ENCODE measurements around the gene DAPK2.

DNA sequence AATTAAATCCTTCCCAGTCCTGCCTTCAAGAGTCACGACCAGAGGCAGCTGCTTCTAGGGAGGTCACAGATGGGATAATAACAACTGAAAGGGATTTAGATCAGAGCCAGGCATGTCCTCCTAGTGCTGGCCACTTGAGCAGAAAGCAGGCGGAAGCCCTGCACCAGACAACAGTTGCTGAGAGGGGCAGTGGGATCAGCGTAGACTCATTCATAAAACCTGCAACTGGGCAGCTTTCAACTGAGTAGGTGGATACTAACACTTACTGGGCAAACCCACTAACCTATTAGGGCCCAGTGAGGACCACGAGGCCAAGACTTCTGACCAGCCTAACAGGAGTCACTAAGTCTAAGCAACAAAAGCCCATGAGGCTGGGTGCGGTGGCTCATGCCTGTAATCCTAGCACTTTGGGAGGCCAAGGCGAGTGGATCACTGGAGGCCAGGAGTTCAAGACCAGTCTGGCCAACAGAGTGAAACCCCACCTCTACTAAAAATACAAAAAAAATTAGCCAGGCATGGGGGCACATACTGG, 67.0 kb downstream of the DAPK2 start:
- TF ChIP-seq, protein P1, sequence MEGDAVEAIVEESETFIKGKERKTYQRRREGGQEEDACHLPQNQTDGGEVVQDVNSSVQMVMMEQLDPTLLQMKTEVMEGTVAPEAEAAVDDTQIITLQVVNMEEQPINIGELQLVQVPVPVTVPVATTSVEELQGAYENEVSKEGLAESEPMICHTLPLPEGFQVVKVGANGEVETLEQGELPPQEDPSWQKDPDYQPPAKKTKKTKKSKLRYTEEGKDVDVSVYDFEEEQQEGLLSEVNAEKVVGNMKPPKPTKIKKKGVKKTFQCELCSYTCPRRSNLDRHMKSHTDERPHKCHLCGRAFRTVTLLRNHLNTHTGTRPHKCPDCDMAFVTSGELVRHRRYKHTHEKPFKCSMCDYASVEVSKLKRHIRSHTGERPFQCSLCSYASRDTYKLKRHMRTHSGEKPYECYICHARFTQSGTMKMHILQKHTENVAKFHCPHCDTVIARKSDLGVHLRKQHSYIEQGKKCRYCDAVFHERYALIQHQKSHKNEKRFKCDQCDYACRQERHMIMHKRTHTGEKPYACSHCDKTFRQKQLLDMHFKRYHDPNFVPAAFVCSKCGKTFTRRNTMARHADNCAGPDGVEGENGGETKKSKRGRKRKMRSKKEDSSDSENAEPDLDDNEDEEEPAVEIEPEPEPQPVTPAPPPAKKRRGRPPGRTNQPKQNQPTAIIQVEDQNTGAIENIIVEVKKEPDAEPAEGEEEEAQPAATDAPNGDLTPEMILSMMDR (IDR thresholded peaks at IDR 0.05; ENCODE audit: borderline replicate concordance, extremely low read depth, low read length, poor library complexity, severe bottlenecking): no peak
- no peak for TF ChIP-seq EZH2 (IDR thresholded peaks at IDR 0.05; ENCODE audit: borderline replicate concordance, low read depth, low read length, severe bottlenecking)
